Bronchial epithelial cell (primary cell): ENCODE results near the gene HDDC3. TPM values are rescaled to one million over a fixed set of nuclear protein-coding genes. Genes with fewer than 3 reads are reported as not detected.

Experiments
- DNase-seq: peaks from one replicate; pipeline ENCODE4 v3.0.0-alpha.2; 2010; ENCODE audit warnings: low read depth
- FAIRE-seq: peaks from 2 replicates; lab custom pipeline; 2011; peaks lifted over from hg19 to GRCh38; lab: Jason Lieb, UNC
- H3K27me3 ChIP-seq: 2 replicates; pipeline ENCODE4 v1.5.1; 2011; ENCODE audit warnings: low read length; ENCODE audit not compliant: control insufficient read depth, insufficient read depth
- H3K36me3 ChIP-seq: 2 replicates; pipeline ENCODE4 v1.5.1; 2011; ENCODE audit warnings: low read length; ENCODE audit not compliant: control insufficient read depth, insufficient read depth
- H3K4me3 ChIP-seq: 2 replicates; pipeline ENCODE4 v1.5.1; 2011; ENCODE audit warnings: mild to moderate bottlenecking, low read depth, low read length, control low read depth
- total RNA-seq: library from RNA; depleted of rRNA; stranded (reverse); fragments of >200 nt; gene quantifications from 2 replicates; pipeline ENCODE4 v1.2.1, GENCODE V29; 2014
- TF ChIP-seq, protein P1 (sequence below): IDR thresholded peaks from 2 replicates; pipeline ENCODE4 v1.5.1; 2011; ENCODE audit warnings: mild to moderate bottlenecking, moderate library complexity, low read length, control low read depth, inconsistent platforms; ENCODE audit not compliant: insufficient read depth, severe bottlenecking

The HDDC3 gene
- total RNA-seq, 1 donor from 2014 or later, result 37.6 TPM

GRCh38 chr15:90890839-90891238, 41.5 kb downstream of the HDDC3 start:
- Histone ChIP-seq H3K36me3 (peaks cover 11% of the 10 kb centered on the region), H3K27me3 (no peaks in the 10 kb centered on the region), H3K4me3 (no peak overlapping the region)
- DNase-seq (no peak), FAIRE-seq (no peak)
- TF ChIP-seq, protein P1, sequence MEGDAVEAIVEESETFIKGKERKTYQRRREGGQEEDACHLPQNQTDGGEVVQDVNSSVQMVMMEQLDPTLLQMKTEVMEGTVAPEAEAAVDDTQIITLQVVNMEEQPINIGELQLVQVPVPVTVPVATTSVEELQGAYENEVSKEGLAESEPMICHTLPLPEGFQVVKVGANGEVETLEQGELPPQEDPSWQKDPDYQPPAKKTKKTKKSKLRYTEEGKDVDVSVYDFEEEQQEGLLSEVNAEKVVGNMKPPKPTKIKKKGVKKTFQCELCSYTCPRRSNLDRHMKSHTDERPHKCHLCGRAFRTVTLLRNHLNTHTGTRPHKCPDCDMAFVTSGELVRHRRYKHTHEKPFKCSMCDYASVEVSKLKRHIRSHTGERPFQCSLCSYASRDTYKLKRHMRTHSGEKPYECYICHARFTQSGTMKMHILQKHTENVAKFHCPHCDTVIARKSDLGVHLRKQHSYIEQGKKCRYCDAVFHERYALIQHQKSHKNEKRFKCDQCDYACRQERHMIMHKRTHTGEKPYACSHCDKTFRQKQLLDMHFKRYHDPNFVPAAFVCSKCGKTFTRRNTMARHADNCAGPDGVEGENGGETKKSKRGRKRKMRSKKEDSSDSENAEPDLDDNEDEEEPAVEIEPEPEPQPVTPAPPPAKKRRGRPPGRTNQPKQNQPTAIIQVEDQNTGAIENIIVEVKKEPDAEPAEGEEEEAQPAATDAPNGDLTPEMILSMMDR, result no peak

- Histone ChIP-seq H3K4me3 (no peak overlapping the region), H3K36me3 (peaks cover 8% of the 10 kb centered on the region), H3K27me3 (no peaks in the 10 kb centered on the region)
- DNase-seq (no peak), FAIRE-seq (no peak)
- TF ChIP-seq, protein P1, result no peak
These were observed 42.5 kb downstream of the HDDC3 start for GRCh38 chr15:90889736-90890456.

GRCh38 chr15:90889313-90889730, 43.0 kb downstream of the HDDC3 start:
- no peaks in the 10 kb centered on the region for H3K27me3 ChIP-seq
- DNase-seq (no peak), FAIRE-seq (no peak)
- H3K4me3 ChIP-seq, result no peak overlapping the region
- TF ChIP-seq, protein P1, result no peak
- peaks cover 8% of the 10 kb centered on the region for H3K36me3 ChIP-seq

DNA sequence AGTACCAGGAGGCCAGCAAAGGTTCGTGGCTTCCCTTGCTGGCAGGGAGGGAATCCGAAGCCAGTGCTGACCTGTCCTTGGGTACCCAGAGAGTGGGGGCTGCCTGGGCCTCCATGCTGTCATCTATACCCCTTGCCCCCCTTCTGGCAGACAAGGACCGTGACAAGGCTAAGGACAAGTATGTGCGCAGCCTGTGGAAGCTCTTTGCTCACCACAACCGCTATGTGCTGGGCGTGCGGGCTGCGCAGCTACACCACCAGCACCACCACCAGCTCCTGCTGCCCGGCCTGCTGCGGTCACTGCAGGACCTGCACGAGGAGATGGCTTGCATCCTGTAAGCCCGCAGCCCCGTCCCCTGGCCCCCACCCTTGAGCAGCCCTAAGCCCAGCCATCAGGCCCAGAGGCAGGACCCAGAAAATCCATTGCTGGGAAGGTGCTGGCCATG, 45.3 kb downstream of the HDDC3 start:
- Histone ChIP-seq H3K4me3 (no peak overlapping the region), H3K36me3 (no peaks in the 10 kb centered on the region), H3K27me3 (no peaks in the 10 kb centered on the region)
- TF ChIP-seq, protein P1, result no peak
- FAIRE-seq (no peak), DNase-seq (no peak)

GRCh38 chr15:90886291-90886614, 46.1 kb downstream of the HDDC3 start:
- Histone ChIP-seq H3K4me3 (no peak overlapping the region), H3K36me3 (peaks cover 5% of the 10 kb centered on the region), H3K27me3 (no peaks in the 10 kb centered on the region)
- DNase-seq (no peak), FAIRE-seq (no peak)
- TF ChIP-seq, protein P1, result no peak
